PC-3 (cell line): ENCODE results near the gene WNT7B. TPM values are rescaled to one million over a fixed set of nuclear protein-coding genes. Genes with fewer than 3 reads are reported as not detected.

Source experiments
- ATAC-seq: fragments of 200-7000 bp; cut with Tn5 transposase; 2 replicates; pipeline ENCODE4 v1.9.1; 2020; ENCODE audit warnings: mild to moderate bottlenecking, moderate library complexity
- BruUV-seq: library from RNA; stranded (reverse); fragments of 400-500 nt; replicated peaks from 2 replicates; lab custom pipeline; 2021; lab: Mats Ljungman, UMichigan
- CTCF ChIA-PET: fragments of 300-600 bp; sonication (Branson Sonifier 250); formaldehyde crosslinking; loops from one replicate; lab custom pipeline; 2022; ENCODE audit warnings: antibody characterized with exemption; lab: Charles Lee
- POLR2A ChIA-PET: fragments of 300-600 bp; sonication (Branson Sonifier 250); formaldehyde crosslinking; loops from one replicate; lab custom pipeline; 2022; ENCODE audit warnings: antibody characterized with exemption; ENCODE audit not compliant: unreplicated experiment; lab: Charles Lee
- DNase-seq: peaks from one replicate; pipeline ENCODE4 v3.0.0-alpha.2; 2015
- H2AFZ ChIP-seq: fragments of 300-600 bp; sonication (generic); 2 replicates; pipeline ENCODE4 v1.6.0; 2016; ENCODE audit warnings: antibody characterized with exemption, low read length
- H3F3A ChIP-seq: fragments of 300-600 bp; sonication (generic); one replicate; pipeline ENCODE4 v1.6.0; 2017; ENCODE audit warnings: antibody characterized with exemption, low read length, control low read depth, mild to moderate bottlenecking; ENCODE audit not compliant: unreplicated experiment
- H3K27ac ChIP-seq: fragments of 300-600 bp; sonication (generic); 2 replicates; pipeline ENCODE4 v1.5.1; 2016; ENCODE audit warnings: mild to moderate bottlenecking, low read length
- H3K27me3 ChIP-seq: fragments of 300-600 bp; sonication (generic); 2 replicates; pipeline ENCODE4 v1.6.1; 2016; ENCODE audit warnings: low read length, mixed read lengths
- H3K36me3 ChIP-seq: fragments of 300-600 bp; sonication (generic); 2 replicates; pipeline ENCODE4 v1.6.1; 2016; ENCODE audit warnings: low read depth, mixed run types, low read length, mixed read lengths
- H3K4me1 ChIP-seq: fragments of 300-600 bp; sonication (generic); 2 replicates; pipeline ENCODE4 v1.5.1; 2016; ENCODE audit warnings: low read length; ENCODE audit not compliant: insufficient read depth
- H3K4me2 ChIP-seq: fragments of 300-600 bp; sonication (generic); 2 replicates; pipeline ENCODE4 v1.6.0; 2016; ENCODE audit warnings: low read length
- H3K4me3 ChIP-seq: fragments of 300-600 bp; sonication (generic); 2 replicates; pipeline ENCODE4 v1.5.1; 2016; ENCODE audit warnings: mild to moderate bottlenecking, low read length, mixed read lengths
- H3K79me2 ChIP-seq: fragments of 300-600 bp; sonication (generic); 2 replicates; pipeline ENCODE4 v1.6.1; 2017; ENCODE audit warnings: low read length, mixed read lengths
- H3K9ac ChIP-seq: fragments of 300-600 bp; sonication (generic); 2 replicates; pipeline ENCODE4 v1.6.0; 2016; ENCODE audit warnings: mild to moderate bottlenecking, low read length
- H3K9me2 ChIP-seq: fragments of 300-600 bp; sonication (generic); replicated peaks from 2 replicates; pipeline ENCODE4 v1.6.1; 2016; ENCODE audit warnings: mixed run types, low read length, mixed read lengths
- H3K9me3 ChIP-seq: fragments of 300-600 bp; sonication (generic); 2 replicates; pipeline ENCODE4 v1.6.1; 2016; ENCODE audit warnings: low read length, mixed read lengths
- H4K20me1 ChIP-seq: fragments of 300-600 bp; sonication (generic); 2 replicates; pipeline ENCODE4 v1.6.1; 2016; ENCODE audit warnings: low read length, mixed read lengths
- EZH2 ChIP-seq: fragments of 300-600 bp; sonication (generic); IDR thresholded peaks from one replicate; pipeline ENCODE4 v1.6.1; 2017; ENCODE audit warnings: antibody characterized with exemption, mild to moderate bottlenecking, low read length; ENCODE audit not compliant: unreplicated experiment
- EZH2phosphoT487 ChIP-seq: fragments of 300-600 bp; sonication (generic); IDR thresholded peaks from 2 replicates; pipeline ENCODE4 v1.6.1; 2018; ENCODE audit warnings: mild to moderate bottlenecking, antibody characterized with exemption, low read length, borderline replicate concordance
- intact Hi-C: fragments of 100-400 bp; cut with micrococcal nuclease; formaldehyde crosslinking; loops from 2 replicates; pipeline ENCODE4 v1.9.0; 2023
- total RNA-seq: library from RNA; depleted of rRNA; stranded (reverse); fragments of >200 nt; gene quantifications from 2 replicates; pipeline ENCODE4 v1.2.3, GENCODE V29; 2014
- TF ChIP-seq, protein P1 (sequence below): fragments of 300-600 bp; sonication (generic); conservative IDR thresholded peaks from 2 replicates; pipeline ENCODE4 v1.5.1; 2017; ENCODE audit warnings: antibody characterized with exemption, low read depth, mild to moderate bottlenecking, low read length

WNT7B gene
- total RNA-seq, 1 experiment from 2014 or later, result 42.0 TPM

GRCh38 chr22:45997077-45997776 is 20.3 kb upstream of the WNT7B start:
- Histone ChIP-seq H3K9me2 (no peaks in the 10 kb centered on the region), H3K4me3 (no peak overlapping the region), H3K79me2 (no peaks in the 10 kb centered on the region), H3K36me3 (no peaks in the 10 kb centered on the region; the same call in 1 of the 2 replicates), H3K27ac (0 out of 2 replicates have a peak overlapping the region, but pooled peaks have one; percentile 16), H3F3A (no peaks in the 10 kb centered on the region), H3K4me2 (peak overlapping the region; percentile 53), H3K9me3 (no peaks in the 10 kb centered on the region), H3K4me1 (peaks cover 17% of the 10 kb centered on the region), H4K20me1 (no peaks in the 10 kb centered on the region), H3K9ac (no peak overlapping the region), H2AFZ (peak overlapping the region; percentile 43; the same call in 1 of the 2 replicates), H3K27me3 (no peaks in the 10 kb centered on the region)
- ATAC-seq, result peak; percentile 71
- DNase-seq, result peak; percentile 64
- TF ChIP-seq, protein P1, sequence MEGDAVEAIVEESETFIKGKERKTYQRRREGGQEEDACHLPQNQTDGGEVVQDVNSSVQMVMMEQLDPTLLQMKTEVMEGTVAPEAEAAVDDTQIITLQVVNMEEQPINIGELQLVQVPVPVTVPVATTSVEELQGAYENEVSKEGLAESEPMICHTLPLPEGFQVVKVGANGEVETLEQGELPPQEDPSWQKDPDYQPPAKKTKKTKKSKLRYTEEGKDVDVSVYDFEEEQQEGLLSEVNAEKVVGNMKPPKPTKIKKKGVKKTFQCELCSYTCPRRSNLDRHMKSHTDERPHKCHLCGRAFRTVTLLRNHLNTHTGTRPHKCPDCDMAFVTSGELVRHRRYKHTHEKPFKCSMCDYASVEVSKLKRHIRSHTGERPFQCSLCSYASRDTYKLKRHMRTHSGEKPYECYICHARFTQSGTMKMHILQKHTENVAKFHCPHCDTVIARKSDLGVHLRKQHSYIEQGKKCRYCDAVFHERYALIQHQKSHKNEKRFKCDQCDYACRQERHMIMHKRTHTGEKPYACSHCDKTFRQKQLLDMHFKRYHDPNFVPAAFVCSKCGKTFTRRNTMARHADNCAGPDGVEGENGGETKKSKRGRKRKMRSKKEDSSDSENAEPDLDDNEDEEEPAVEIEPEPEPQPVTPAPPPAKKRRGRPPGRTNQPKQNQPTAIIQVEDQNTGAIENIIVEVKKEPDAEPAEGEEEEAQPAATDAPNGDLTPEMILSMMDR, result no peak
- TF ChIP-seq EZH2phosphoT487, result no peak
- no peak for TF ChIP-seq EZH2
- ChIA-PET CTCF (interaction anchor here (1.3 kb wide), 1 partner anchor 9 kb away, joined by 5 read pairs; no protein-coding TSS in a partner anchor), POLR2A (no interaction called here)
- no TSS peak for BruUV-seq
- intact Hi-C loops, result loop anchor here (10.0 kb wide), 1 partner anchor 318 kb away; no protein-coding TSS in a partner anchor

- H3F3A ChIP-seq, result no peaks in the 10 kb centered on the region
- intact Hi-C loops, result loop anchor here (10.0 kb wide), 1 partner anchor 318 kb away; no protein-coding TSS in a partner anchor
- CTCF ChIA-PET, result interaction anchor here (0.5 to 1.3 kb wide), 2 partner anchors 10 to 320 kb away, joined by 3 to 5 read pairs; no protein-coding TSS in a partner anchor
- POLR2A ChIA-PET, result no interaction called here
- no peak overlapping the region for H3K9ac ChIP-seq
- H3K79me2 ChIP-seq, result no peaks in the 10 kb centered on the region
- DNase-seq (no peak), ATAC-seq (no peak)
- TF ChIP-seq, protein P1, result no peak
- TF ChIP-seq EZH2, result no peak
- no peak for TF ChIP-seq EZH2phosphoT487
- no peak overlapping the region for H3K4me3 ChIP-seq
- H4K20me1 ChIP-seq, result no peaks in the 10 kb centered on the region
- no peaks in the 10 kb centered on the region for H3K27me3 ChIP-seq
- no peaks in the 10 kb centered on the region for H3K9me3 ChIP-seq
- H3K9me2 ChIP-seq, result no peaks in the 10 kb centered on the region
- peaks cover 17% of the 10 kb centered on the region for H3K4me1 ChIP-seq
- H3K4me2 ChIP-seq, result no peak overlapping the region
- H2AFZ ChIP-seq, result no peak overlapping the region
- no peaks in the 10 kb centered on the region; the same call in 1 of the 2 replicates for H3K36me3 ChIP-seq
- H3K27ac ChIP-seq, result no peak overlapping the region
- no TSS peak for BruUV-seq
Measured at GRCh38 chr22:45996241-45997076, 19.5 kb upstream of the WNT7B start.
